Suprapubic skin (tissue), 4 donors: ENCODE data around the gene GNB1. TPM values are rescaled to one million over a fixed set of nuclear protein-coding genes. Genes with fewer than 3 reads are reported as not detected.

ENCODE experiments used
- DNase-seq, 2 donors: peaks; one replicate each; pipeline ENCODE4 v3.0.0-alpha.2; 2019; ENCODE audit warnings: low spot score in 2 of 2
- H3K27ac ChIP-seq: fragments of 200-600 bp; sonication (generic); one replicate; pipeline ENCODE4 v1.5.1; 2019
- H3K27me3 ChIP-seq: fragments of 200-600 bp; sonication (generic); one replicate; pipeline ENCODE4 v1.5.1; 2019
- H3K36me3 ChIP-seq: fragments of 200-600 bp; sonication (generic); one replicate; pipeline ENCODE4 v1.5.1; 2019
- H3K4me1 ChIP-seq: fragments of 200-600 bp; sonication (generic); one replicate; pipeline ENCODE4 v1.5.1; 2019
- H3K4me3 ChIP-seq: fragments of 200-600 bp; sonication (generic); one replicate; pipeline ENCODE4 v1.5.1; 2019; ENCODE audit warnings: mild to moderate bottlenecking
- H3K9me3 ChIP-seq: fragments of 200-600 bp; sonication (generic); one replicate; pipeline ENCODE4 v1.5.1; 2019
- CTCF ChIP-seq, 2 donors: fragments of 200-600 bp in 1 of 2; fragments of 450-650 bp in 1 of 2; sonication (generic) in 1 of 2; IDR thresholded peaks; one replicate each; pipeline ENCODE4 v1.5.1; 2016 to 2019; ENCODE audit warnings: antibody characterized with exemption in 2 of 2, mild to moderate bottlenecking in 1 of 2, moderate library complexity in 1 of 2
- EP300 ChIP-seq: sonication (generic); formaldehyde crosslinking; IDR thresholded peaks from one replicate; pipeline ENCODE4 v1.6.1; 2017; ENCODE audit warnings: antibody characterized with exemption
- POLR2A ChIP-seq, 2 donors: fragments of 450-650 bp; IDR thresholded peaks; one replicate each; pipeline ENCODE4 v1.6.1; 2017; ENCODE audit warnings: antibody characterized with exemption in 2 of 2, mild to moderate bottlenecking in 2 of 2, moderate library complexity in 2 of 2
- POLR2AphosphoS5 ChIP-seq, 3 donors: sonication (generic); formaldehyde crosslinking; IDR thresholded peaks; one replicate each; pipeline ENCODE4 v1.6.1; 2017; ENCODE audit warnings: antibody characterized with exemption in 3 of 3
- WGBS: methylation state at CpG from one replicate; pipeline ENCODE4 v1.1.5; 2018; 5-methylcytosine and 5-hydroxymethylcytosine counted together
- total RNA-seq, 4 donors: library from RNA; depleted of rRNA; stranded (reverse); fragments of >200 nt; gene quantifications; one replicate each; pipeline ENCODE4 v1.1.0, GENCODE V29; 2016

Gene GNB1
- total RNA-seq, 4 donors from 2014 or later = 121 to 159 (median 153) TPM

- WGBS = 80% methylated on average over 12 of the region's 27 CpGs
- peaks cover 11% of the 10 kb centered on the region for H3K4me1 ChIP-seq
- H3K9me3 ChIP-seq = no peaks in the 10 kb centered on the region
- no peak for DNase-seq
- TF ChIP-seq POLR2A (IDR thresholded peaks at IDR 0.05) (no peak), CTCF (IDR thresholded peaks at IDR 0.05) (no peak), EP300 (no peak), POLR2AphosphoS5 (IDR thresholded peaks at IDR 0.05) (no peak)
- no peak overlapping the region for H3K4me3 ChIP-seq
- H3K36me3 ChIP-seq = no peaks in the 10 kb centered on the region
- no peaks in the 10 kb centered on the region for H3K27me3 ChIP-seq
- H3K27ac ChIP-seq = no peak overlapping the region
Measured at GRCh38 chr1:1925437-1926345, 34.8 kb upstream of the GNB1 start.

GRCh38 chr1:1924849-1925248 is 34.0 kb upstream of the GNB1 start:
- no peak overlapping the region for H3K4me3 ChIP-seq
- peaks cover 14% of the 10 kb centered on the region for H3K4me1 ChIP-seq
- TF ChIP-seq CTCF (IDR thresholded peaks at IDR 0.05) (no peak), POLR2A (IDR thresholded peaks at IDR 0.05) (no peak), EP300 (no peak)
- no peaks in the 10 kb centered on the region for H3K9me3 ChIP-seq
- whole genome bisulfite sequencing = 73% methylated on average over 20 of the region's 21 CpGs
- H3K27ac ChIP-seq = no peak overlapping the region
- DNase-seq = no peak
- no peaks in the 10 kb centered on the region for H3K36me3 ChIP-seq
- no peaks in the 10 kb centered on the region for H3K27me3 ChIP-seq

GRCh38 chr1:1924386-1924785 is 33.5 kb upstream of the GNB1 start:
- no peak overlapping the region for H3K27ac ChIP-seq
- no peaks in the 10 kb centered on the region for H3K27me3 ChIP-seq
- 33% methylated on average over 6 of the region's 18 CpGs for WGBS
- H3K36me3 ChIP-seq = no peaks in the 10 kb centered on the region
- peaks cover 19% of the 10 kb centered on the region for H3K4me1 ChIP-seq
- H3K9me3 ChIP-seq = no peaks in the 10 kb centered on the region
- no peak for DNase-seq
- no peak overlapping the region for H3K4me3 ChIP-seq
- TF ChIP-seq POLR2A (IDR thresholded peaks at IDR 0.05) (no peak), POLR2AphosphoS5 (IDR thresholded peaks at IDR 0.05) (no peak), CTCF (IDR thresholded peaks at IDR 0.05) (no peak), EP300 (no peak)

- Histone ChIP-seq H3K4me1 (peaks cover 22% of the 10 kb centered on the region), H3K4me3 (no peak overlapping the region), H3K27ac (no peak overlapping the region), H3K36me3 (no peaks in the 10 kb centered on the region), H3K27me3 (no peaks in the 10 kb centered on the region), H3K9me3 (no peaks in the 10 kb centered on the region)
- WGBS = 40% methylated on average over 4 of the region's 29 CpGs
- no peak for TF ChIP-seq CTCF (IDR thresholded peaks at IDR 0.05)
- TF ChIP-seq POLR2A (IDR thresholded peaks at IDR 0.05) = no peak
- no peak for TF ChIP-seq POLR2AphosphoS5 (IDR thresholded peaks at IDR 0.05)
- no peak for TF ChIP-seq EP300
- peak in 1 of 2 donors; percentile 65 for DNase-seq
Measured at GRCh38 chr1:1922956-1923833, 32.3 kb upstream of the GNB1 start.

GRCh38 chr1:1922702-1922955 is 31.7 kb upstream of the GNB1 start:
- no peaks in the 10 kb centered on the region for H3K9me3 ChIP-seq
- no peak overlapping the region for H3K4me3 ChIP-seq
- peaks cover 26% of the 10 kb centered on the region for H3K4me1 ChIP-seq
- H3K36me3 ChIP-seq = no peaks in the 10 kb centered on the region
- no peaks in the 10 kb centered on the region for H3K27me3 ChIP-seq
- TF ChIP-seq POLR2A (IDR thresholded peaks at IDR 0.05) (no peak), EP300 (no peak), POLR2AphosphoS5 (IDR thresholded peaks at IDR 0.05) (no peak)
- DNase-seq = no peak
- 100% methylated on average over 1 of the region's 6 CpGs for WGBS
- H3K27ac ChIP-seq = no peak overlapping the region
